GM19239 (cell line): Measurements from ENCODE around the gene FREM1.
A peak's percentile ranks its signal among the peaks of the same experiment; 100 is the strongest.

Source experiments
- DNase-seq: peaks from one replicate; pipeline ENCODE4 v3.0.0; 2011; ENCODE audit warnings: low spot score; ENCODE audit not compliant: insufficient read length
- FAIRE-seq: peaks from 2 replicates; lab custom pipeline; 2011; peaks lifted over from hg19 to GRCh38; lab: Jason Lieb, UNC

The FREM1 gene

GRCh38 chr9:14778565-14778964, 131.7 kb downstream of the FREM1 start:
- DNase-seq, result no peak
- FAIRE-seq, result no peak

DNA sequence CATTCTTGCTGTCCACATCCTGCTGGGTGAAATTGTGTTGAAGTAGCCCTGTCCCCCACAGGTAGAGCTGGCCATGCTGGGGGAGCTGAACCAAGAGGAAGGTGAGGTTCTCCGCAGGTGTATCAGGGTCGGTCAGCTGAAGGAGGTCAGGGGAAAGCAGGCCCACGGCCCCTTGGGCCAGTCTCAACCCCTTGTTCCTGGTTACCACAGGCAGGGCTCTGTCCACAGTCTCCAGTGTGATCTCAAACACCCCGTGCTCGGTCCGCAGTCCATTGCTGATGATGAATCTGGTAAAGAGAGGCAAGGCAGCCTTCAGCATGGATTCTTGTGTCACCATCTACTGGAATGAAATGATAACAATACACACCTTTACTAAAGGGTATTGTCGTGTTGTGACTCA, 134.3 kb downstream of the FREM1 start:
- FAIRE-seq, result no peak
- no peak for DNase-seq

DNA sequence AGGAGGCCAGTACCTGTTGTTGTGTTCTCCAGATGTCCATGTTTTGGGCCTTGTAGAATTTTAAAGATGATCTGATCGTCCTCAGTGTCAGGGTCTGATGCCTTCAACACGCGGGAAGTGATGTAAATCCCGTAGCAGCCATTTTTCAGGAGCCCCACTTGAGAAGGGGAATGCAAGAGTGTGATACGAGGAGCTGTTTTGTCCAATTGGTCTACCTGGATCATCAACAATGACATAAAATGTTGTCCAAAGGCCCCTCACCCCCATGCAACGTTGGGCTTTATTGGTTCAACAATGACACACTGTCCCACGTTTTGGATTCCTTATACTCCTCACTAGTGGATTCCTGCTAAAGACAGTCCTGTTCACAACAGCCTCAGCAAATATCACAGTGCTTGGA, 139.6 kb downstream of the FREM1 start:
- no peak for DNase-seq
- FAIRE-seq, result no peak

DNA sequence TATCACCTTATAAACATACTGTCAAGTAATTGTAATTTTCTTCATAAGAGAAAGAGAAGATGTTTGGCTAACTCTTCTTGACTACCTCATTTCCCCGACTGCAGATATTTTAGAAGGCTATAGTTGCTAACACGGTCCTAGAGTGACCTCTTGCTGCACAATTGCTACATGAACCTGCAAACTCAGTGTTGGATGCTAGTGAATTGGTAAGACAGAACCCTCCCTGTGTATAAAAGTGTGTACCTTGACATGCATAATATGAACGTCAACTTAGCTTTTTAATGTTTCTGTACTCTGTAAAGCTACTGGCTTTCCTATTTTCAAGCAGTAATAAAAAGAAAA, 141.0 kb downstream of the FREM1 start:
- DNase-seq, result no peak
- no peak for FAIRE-seq

DNA sequence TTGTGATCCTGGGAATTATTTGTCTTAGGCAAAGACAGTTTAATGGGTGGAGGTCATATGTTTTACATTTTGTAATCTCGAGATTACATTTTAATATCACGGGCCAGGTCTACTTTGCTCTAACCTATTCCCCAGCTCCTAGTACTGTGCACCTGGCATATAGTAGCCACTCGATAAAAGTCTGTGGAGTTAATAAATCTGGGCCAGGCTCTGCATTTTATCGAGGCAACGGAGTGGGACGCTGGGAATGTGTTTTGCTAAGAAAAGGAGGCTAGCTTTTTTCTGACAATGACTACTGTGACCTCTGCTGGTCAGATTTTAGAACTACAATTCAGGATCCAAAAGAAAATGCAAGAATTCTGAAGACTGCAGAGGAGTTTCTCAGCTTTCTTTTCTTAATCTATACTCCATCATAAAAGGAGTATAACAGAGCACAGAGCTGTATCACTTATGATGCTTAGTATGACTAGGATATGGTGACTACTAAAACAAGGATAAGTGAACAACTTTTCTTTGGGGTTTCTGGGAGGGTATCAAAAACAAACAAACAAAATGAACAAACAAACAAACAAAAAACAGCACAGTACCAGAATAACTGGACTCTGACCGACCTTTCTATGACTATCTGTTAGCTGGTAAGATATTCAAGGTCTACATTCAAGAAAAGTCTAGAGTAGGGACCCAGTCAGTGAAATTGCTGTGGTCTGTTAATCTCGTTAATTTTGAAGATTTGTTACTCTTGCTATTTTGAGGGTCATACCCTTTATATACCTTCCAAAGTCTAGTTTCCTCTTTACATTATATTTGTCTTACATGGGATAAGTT, 141.6 kb downstream of the FREM1 start:
- FAIRE-seq, result peak; percentile 76
- DNase-seq, result peak; percentile 4

DNA sequence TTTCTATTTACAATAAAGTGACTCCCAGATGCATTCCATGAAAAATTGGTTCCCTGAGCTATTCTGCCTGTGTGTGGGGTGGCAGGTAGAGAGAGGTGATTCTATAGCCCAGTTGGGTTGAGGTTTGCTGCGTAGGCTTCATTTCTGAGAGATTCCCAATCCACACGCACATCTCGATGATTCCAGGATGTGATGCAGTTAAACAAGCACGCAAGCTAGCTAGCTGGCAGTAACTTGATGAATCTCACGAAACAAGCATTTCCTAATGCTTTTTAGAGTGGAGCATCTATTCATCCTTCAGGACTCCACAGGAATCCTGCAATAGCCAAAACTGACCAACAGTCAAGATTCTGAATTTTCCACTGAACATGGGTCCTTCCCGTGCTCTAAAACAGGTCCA, 143.9 kb downstream of the FREM1 start:
- no peak for FAIRE-seq
- DNase-seq, result no peak

DNA sequence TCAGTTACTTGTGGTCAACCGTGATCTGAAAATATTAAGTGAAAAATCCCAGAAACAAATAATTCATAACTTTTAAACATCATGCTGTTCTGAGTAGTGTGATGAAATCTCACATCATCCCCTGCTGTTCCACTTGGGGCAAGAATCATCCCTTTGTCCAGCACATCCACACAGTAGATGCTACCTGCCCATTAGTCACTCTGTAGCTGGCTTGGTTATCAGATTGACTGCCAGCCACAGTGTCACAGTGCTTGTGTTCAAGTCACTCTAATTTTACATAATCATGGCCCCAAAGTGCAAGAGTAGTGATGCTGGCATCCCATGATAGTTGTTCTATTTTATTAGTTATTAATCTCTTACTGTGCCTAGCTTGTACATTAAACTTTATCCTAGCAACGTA, 148.6 kb downstream of the FREM1 start:
- DNase-seq, result no peak
- no peak for FAIRE-seq

DNA sequence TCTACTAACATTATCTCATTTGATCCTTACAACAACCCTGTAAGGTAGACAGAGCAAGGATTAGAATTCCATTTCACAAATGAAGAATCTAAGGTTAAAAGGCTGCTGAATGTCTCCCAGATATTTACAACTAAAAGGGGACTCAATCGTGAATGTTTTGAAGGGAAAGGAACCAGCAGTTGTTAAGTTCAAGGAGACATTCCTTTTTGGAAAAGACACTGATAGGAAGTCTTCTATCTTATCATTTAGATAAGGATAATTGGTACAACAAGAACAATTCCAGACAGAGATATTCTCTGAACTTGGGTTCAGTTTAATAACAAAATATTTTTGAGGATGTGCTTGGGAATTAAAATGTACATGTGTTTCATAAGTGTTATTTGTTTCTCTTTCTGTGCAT, 150.2 kb downstream of the FREM1 start:
- FAIRE-seq, result no peak
- DNase-seq, result no peak

- no peak for FAIRE-seq
- no peak for DNase-seq
Measured at GRCh38 chr9:14756291-14756690, 153.9 kb downstream of the FREM1 start.

DNA sequence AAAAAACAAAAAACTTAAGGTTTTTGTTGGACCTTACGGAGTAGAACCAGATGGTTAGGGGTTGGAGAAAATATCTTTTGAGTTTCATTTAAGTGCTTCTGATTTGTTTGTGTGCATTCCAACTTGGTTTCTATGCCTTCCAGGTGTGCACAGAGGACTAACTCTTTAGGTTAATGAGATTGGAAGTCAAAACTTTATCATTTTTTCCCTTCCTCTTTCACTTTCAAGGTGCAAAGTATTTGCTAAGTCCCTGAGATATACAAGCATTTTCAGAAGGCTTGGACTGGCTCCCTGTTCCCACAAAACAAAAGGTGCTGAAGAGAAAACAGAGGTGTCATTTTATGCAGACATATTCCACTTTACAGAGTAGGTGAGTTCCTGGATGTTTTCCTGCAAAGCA, 157.4 kb downstream of the FREM1 start:
- FAIRE-seq (no peak), DNase-seq (no peak)

GRCh38 chr9:14752271-14752670, 158.0 kb downstream of the FREM1 start:
- FAIRE-seq (no peak), DNase-seq (no peak)

DNA sequence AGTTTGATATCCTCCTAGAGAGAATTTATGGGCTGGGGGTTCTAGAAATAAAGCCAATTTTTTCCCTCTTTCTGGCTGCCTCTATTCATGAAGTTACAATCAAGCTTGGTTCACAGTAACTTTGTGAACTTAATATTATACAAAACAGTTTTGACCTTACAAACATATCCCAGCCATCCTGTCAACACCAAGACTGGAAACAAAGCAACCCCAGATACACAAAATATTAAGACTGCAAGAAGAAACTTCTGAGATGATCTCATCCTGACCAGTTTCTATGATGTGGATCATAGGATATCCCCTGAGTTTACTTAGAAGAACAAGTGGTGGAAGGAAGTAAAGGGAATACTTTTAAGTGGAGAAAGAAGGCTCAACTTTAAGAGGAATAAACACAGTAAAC, 159.4 kb downstream of the FREM1 start:
- FAIRE-seq, result no peak

GRCh38 chr9:14749741-14750211, 160.5 kb downstream of the FREM1 start:
- DNase-seq (no peak), FAIRE-seq (no peak)

More for the DNA sequence above, 159.4 kb downstream of the FREM1 start:
- no peak for DNase-seq

DNA sequence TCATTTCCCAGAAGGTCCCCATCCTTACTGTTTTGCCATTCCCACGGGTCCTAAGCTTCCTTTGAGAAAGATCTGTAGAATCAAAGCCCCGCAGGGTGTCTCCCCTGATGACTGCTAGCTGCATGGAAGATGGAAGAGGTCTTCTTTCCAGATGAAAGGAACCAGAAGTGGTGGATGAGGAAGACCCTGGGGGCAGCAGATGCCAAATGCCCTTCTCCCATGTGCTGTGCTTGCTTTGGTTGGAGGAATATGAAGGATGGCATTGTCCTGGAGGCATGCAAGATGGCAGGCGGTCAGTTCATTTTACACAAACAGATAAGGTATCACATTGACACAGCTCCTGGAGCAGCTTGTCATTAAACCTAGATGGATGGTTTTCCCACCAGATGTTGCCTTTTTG, 161.9 kb downstream of the FREM1 start:
- DNase-seq, result no peak
- FAIRE-seq, result no peak

DNA sequence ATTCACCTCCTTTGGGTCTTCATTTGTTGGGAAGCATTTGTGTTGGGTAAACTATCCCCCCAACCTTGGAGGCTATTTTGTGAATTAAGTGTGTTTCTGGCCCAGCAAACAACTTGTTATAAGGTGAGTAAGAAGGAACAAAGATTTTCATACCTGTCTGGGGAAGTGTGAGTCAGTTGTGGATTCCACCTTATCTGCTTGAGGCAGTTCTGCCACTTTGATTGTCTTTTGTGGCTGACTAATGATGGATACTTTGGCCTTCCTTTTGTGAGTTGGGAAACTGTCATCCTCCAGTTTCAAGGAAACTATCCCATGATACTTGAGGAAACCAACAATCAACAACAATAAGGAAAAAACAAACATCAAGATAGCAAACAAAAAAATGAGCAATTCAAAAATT, 163.1 kb downstream of the FREM1 start:
- no peak for DNase-seq
- FAIRE-seq, result no peak

- DNase-seq (no peak), FAIRE-seq (no peak)
Measured at GRCh38 chr9:14746626-14747025, 163.6 kb downstream of the FREM1 start.

DNA sequence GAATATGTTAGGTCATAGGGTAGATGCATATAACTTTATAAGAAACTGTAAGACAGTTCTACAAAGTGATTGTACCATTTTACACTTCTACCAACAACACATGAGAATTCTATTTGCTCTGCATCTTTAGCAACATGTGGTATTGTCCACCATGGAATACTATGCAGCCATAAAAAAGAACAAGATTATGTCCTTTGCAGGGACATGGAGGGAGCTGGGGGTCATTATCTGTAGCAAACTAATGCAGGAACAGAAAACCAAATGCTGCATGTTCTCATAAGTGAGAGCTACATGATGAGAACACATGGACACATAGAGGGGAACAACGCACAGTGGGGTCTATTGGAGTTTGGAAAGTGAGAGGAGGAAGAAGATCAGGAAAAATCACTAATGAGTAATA, 165.5 kb downstream of the FREM1 start:
- no peak for FAIRE-seq

DNA sequence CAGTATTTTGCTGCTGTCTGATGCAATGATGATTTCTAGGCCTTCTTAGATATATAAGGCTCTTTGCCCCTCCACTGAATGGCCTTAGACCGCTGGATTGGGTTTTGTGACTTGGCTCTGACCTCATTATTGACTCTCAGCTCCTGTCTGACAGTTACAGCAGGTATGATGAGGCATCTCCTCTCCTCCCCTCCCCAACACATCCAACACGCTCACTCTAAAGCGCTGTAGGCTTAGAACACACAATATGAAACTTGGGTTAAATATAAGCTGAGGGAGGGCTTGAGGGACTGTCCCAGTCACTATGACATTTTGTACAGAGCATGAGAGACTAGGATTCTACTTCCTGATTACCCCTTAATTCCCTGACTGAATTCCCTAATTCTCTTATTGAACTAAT, 168.9 kb downstream of the FREM1 start:
- DNase-seq, result no peak
- peak; percentile 73 for FAIRE-seq

More for the DNA sequence above, 165.5 kb downstream of the FREM1 start:
- DNase-seq, result no peak

DNA sequence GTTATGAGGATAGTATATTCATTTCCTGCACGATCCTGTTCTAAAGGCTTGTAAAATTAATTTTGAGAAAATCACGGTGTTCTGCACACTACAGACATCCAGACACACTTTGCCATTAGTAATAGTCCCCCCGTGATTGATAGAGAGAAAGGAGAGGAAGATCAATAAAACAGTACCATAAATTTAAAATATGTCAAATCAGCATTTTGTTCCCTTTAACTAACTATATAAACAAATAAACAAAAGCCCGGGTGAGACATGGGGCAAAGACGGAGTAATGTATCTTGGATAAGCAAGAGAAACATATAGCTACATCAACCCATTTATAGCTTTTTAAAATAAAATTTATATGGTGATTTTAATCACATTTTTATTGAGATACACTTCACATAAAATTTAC, 177.1 kb downstream of the FREM1 start:
- no peak for FAIRE-seq

GRCh38 chr9:14731294-14731981, 178.8 kb downstream of the FREM1 start:
- no peak for DNase-seq
- FAIRE-seq, result no peak

More for the DNA sequence above, 177.1 kb downstream of the FREM1 start:
- no peak for DNase-seq

- FAIRE-seq, result no peak
- DNase-seq, result no peak
Measured at GRCh38 chr9:14730461-14730898, 179.7 kb downstream of the FREM1 start.

DNA sequence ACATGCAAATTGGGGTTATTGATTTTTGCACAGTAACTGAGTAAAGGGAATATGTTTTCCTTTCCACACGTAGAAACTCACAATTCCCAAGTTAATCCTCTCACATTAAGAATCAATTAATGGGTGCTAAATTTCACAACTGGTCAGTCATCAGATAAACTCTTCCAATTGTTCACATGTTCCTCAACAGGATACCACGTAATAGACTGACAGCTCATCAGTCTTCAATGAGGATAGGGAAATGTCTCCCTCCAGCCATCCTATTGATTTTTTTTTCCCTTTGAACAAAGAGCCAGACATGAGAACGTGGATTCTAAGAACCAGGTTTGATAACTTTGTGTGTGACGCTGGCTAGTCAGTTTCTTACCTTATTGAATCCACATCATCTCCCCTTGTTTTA, 186.9 kb downstream of the FREM1 start:
- no peak for FAIRE-seq

More for the DNA sequence above, 186.9 kb downstream of the FREM1 start:
- DNase-seq, result no peak
